Measurements from ENCODE around the gene SH2D7.
"Not testable (repeated sequence)": the region's sequence is repeated elsewhere in the genome, so short reads cannot be mapped to it uniquely, and the experiment has no call there.

The SH2D7 gene

DNA sequence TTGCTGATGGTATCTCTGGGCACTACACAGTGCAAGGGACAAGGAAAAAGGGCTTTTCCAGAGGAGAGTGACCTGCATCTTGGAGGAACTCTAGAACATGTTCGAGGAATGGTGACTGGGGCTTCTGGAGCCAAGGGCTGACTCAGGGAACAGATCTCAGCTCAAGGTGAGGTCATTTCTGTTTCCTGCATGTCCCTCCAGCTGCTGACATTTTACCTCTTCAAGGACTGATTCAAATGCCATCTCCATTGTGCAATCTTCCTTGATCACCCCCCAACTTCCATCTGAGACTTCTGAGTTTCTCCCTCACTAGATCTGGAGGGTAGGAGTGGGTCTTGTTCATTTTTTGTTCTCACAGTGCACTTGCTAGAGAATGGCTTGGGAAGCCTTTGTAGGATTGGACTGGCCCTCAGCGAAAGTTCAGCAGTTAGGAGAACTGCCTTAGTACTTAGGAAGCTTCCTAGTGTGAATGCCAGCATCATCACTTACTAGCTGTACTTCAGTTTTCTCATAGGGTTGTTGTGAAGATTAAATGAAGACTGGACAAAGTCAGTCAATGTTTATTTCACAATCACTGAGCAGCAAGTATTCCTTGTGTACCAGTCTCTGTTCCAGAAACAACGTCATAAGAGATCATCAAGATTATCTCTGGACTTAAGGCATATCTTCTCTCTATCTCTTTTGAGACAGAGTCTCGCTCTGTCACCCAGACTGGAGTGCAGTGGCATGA is 54.2 kb downstream of the SH2D7 start:
- DNase-seq = no peak

DNA sequence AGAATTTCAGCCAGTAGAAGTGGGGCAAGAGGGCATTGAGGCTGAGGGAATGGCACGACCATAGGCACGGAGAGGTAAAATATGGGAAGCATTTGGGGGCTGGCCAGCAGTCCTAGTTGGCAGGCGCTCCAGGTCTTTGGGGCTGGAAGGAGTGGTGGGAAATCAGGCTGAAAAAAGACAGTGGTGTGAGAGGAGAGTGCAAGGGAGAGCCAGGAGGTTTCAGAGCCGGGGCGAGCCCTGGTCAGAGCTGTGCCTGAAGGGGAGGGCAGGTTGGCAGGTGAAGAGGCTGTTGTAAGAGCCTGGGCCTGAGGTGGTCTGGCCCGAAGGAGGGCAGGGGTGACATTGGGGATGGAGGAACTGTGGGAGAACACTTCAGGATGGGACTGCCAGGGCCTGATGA is 55.2 kb downstream of the SH2D7 start:
- no peak for DNase-seq

DNA sequence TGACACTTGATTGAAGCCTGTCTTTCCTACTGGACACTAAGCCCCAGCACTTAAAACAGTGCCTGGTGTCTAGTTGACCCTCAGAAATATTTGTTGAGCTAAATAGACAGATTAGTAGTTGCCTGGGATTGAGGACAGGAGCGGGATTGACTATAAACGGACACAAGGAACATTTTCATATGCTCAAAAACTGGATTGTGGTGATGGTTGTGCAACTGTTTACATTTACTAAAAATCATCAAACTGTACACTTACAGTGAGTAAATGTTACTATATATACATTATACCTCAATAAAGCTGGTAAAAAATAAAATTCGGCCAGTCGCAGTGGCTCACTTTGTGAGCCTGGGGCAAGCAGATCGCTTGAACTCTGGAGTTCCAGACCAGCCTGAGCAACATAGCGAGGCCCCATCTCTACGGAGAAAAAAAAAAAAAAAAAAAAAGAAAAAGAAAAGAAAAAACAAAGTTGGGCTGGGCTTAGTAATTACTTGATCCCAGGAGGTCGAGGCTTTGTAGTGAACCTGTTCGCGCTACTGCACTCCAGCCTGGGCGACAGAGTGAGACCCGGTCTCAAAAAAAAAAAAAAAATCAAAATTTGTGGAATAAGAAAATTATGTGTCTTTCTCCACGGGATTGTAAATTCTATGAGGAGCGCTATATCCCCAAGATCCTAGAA is 56.2 kb downstream of the SH2D7 start:
- DNase-seq = no peak

DNA sequence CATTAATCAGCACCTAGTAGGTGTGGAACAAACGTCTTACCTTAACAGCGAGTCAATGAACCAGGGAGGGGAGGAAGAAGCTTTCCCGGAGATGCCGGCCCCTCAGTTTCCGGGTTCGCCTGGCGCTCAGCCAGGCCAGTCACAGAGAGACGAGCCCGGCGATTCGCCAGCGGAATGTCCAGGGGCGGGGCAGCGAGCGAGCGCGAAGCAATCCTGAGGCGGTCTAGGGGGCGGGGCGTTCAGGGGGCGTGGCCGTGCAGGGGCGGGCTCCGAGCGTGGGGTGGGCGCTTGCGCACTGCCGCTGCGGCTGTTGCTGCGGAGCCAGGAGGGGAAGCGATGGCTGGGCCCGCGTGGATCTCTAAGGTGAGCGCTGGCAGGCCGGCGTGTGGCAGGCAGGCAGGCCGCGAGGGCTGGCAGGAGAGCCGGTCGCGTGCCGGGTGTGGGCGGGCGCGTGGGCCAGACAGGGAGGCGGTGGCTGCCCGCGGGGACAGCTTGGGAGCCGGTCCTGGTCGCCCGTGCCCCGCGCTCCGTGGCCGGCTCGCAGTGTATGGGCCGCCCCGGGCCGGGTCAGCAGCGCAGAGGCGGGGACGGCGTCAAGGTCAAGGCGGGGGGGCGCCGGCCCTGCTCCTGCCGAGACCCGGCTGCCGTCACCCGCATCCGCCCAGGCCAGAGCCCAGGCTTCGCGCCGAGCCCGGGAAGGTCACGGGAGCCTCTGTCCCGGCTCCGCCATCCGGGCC is 56.9 kb downstream of the SH2D7 start, which contains the start of gene IDH3A:
TSS of gene IDH3A (plus strand) at position 295 of the 737 bp plus-strand sequence. CDS start at position 337, 42 bp downstream.
- DNase-seq = peak; percentile 97 to 100 (median 100)

DNA sequence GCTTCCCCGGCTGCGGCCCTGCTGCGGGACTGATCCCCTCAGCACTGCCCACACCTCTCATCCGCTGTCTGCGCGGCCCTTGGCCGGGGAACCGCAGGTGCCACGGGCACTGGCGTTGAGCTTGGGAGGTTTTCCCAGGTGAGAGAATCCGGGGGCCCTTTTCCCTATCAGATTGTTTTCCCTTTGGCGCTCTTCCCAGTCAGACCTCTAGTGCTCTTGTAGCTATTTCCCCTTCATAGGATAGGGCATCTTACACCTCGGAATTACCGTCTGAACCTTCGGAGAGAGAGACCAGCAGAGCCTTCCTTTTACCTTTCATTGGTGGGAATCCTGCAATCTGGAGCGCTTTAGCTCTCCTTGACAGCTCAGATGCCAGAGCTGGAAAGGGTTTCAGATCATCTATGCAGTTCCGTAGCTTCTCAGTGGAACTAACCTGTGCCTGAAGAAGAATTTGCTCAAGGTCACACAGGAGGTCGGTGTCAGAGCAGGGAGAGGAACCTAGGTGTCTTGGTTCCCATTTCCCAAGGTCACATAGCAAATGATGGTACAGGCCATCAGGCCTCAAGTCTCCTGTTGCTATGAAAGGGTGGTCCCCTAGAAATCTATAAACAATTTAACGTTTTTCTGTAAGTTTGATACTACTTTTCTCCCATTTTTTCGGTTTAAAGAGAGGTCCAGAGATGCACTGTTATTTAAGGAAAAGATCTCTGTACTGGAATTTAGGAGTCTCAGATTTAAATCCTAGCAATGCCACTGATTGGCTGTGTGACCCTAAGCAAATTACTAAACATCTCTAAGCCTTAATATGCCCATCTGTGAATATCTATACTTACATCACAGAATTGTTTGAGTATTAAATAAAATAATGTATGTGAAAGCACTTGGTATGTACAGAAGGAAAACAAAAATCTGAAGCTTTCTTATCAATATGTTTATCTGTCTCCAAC is 57.7 kb downstream of the SH2D7 start:
- DNase-seq = no peak

- DNase-seq = not testable (repeated sequence)
Measured at GRCh38 chr15:78151075-78151474, 58.7 kb downstream of the SH2D7 start.
